GM23338 (cell line): ENCODE data around the gene UIMC1. TPM values are rescaled to one million over a fixed set of nuclear protein-coding genes. Genes with fewer than 3 reads are reported as not detected.

Experiments used
- ATAC-seq: fragments of 200-7000 bp; cut with Tn5 transposase; 3 replicates; pipeline ENCODE4 v1.9.1; 2020
- DNase-seq: peaks from one replicate; pipeline ENCODE4 v3.0.0-alpha.2; 2015; ENCODE audit warnings: low spot score
- H2AFZ ChIP-seq: fragments of 200-600 bp; sonication (generic); 2 replicates; pipeline ENCODE4 v1.8.0; 2016; ENCODE audit warnings: antibody characterized with exemption, mild to moderate bottlenecking, moderate library complexity
- H3F3A ChIP-seq: fragments of 200-600 bp; sonication (generic); replicated peaks from 2 replicates; pipeline ENCODE4 v1.8.0; 2017; ENCODE audit warnings: antibody characterized with exemption, mixed run types, low read depth
- H3K27ac ChIP-seq: fragments of 200-600 bp; sonication (generic); 2 replicates; pipeline ENCODE4 v1.6.1; 2016; ENCODE audit warnings: low read depth
- H3K27me3 ChIP-seq: fragments of 200-600 bp; sonication (generic); 2 replicates; pipeline ENCODE4 v1.8.0; 2016; ENCODE audit warnings: mild to moderate bottlenecking, mixed run types, moderate library complexity; ENCODE audit not compliant: insufficient read depth
- H3K36me3 ChIP-seq: fragments of 200-600 bp; sonication (generic); 2 replicates; pipeline ENCODE4 v1.8.0; 2016; ENCODE audit warnings: mild to moderate bottlenecking; ENCODE audit not compliant: insufficient read depth
- H3K4me1 ChIP-seq: fragments of 200-600 bp; sonication (generic); 2 replicates; pipeline ENCODE4 v1.8.0; 2016; ENCODE audit warnings: mild to moderate bottlenecking, moderate library complexity; ENCODE audit not compliant: insufficient read depth
- H3K4me2 ChIP-seq: fragments of 200-600 bp; sonication (generic); 2 replicates; pipeline ENCODE4 v1.7.1; 2017; ENCODE audit warnings: mixed run types
- H3K4me3 ChIP-seq: fragments of 200-600 bp; sonication (generic); 2 replicates; pipeline ENCODE4 v1.6.1; 2016; ENCODE audit warnings: mixed run types
- H3K79me2 ChIP-seq: fragments of 200-600 bp; sonication (generic); replicated peaks from 2 replicates; pipeline ENCODE4 v1.8.0; 2017; ENCODE audit warnings: mild to moderate bottlenecking; ENCODE audit not compliant: insufficient read depth
- H3K9me2 ChIP-seq: fragments of 200-600 bp; sonication (generic); 2 replicates; pipeline ENCODE4 v1.8.0; 2017; ENCODE audit not compliant: insufficient read depth
- H4K20me1 ChIP-seq: fragments of 200-600 bp; sonication (generic); replicated peaks from 2 replicates; pipeline ENCODE4 v1.8.0; 2017; ENCODE audit warnings: mild to moderate bottlenecking; ENCODE audit not compliant: insufficient read depth
- H3K27ac Mint-ChIP-seq: 2 replicates; pipeline ENCODE4 v1.8.0; 2020; ENCODE audit warnings: inconsistent platforms, mild to moderate bottlenecking, moderate library complexity, mixed read lengths
- H3K27me3 Mint-ChIP-seq: 3 replicates; pipeline ENCODE4 v1.8.0; 2022; ENCODE audit warnings: low read depth, mild to moderate bottlenecking, moderate library complexity, mixed read lengths, inconsistent platforms; ENCODE audit not compliant: insufficient read depth, poor library complexity
- H3K36me3 Mint-ChIP-seq: 3 replicates; pipeline ENCODE4 v1.8.0; 2021; ENCODE audit warnings: low read depth, mild to moderate bottlenecking, inconsistent platforms, moderate library complexity, mixed read lengths
- H3K4me1 Mint-ChIP-seq: 3 replicates; pipeline ENCODE4 v1.8.0; 2020; ENCODE audit warnings: mild to moderate bottlenecking, inconsistent platforms, mixed read lengths
- H3K4me3 Mint-ChIP-seq: 3 replicates; pipeline ENCODE4 v1.8.0; 2021; ENCODE audit warnings: moderate library complexity, mild to moderate bottlenecking, inconsistent platforms, mixed read lengths
- H3K9me3 Mint-ChIP-seq: 3 replicates; pipeline ENCODE4 v1.8.0; 2020; ENCODE audit warnings: moderate library complexity, mild to moderate bottlenecking, inconsistent platforms, mixed read lengths
- CREB1 ChIP-seq: fragments of 250-450 bp; sonication (Bioruptor Pico); IDR thresholded peaks from 2 replicates; pipeline ENCODE4 v1.5.0; 2020; ENCODE audit warnings: low read depth, mild to moderate bottlenecking, moderate library complexity
- CTCF ChIP-seq, 2 experiments: fragments of 200-600 bp in 1 of 2; sonication (generic) in 1 of 2; conservative IDR thresholded peaks; 2 replicates each; pipeline versions ENCODE4 v1.5.1 to v1.6.1; 2016 to 2017; ENCODE audit warnings: antibody characterized with exemption in 2 of 2, low read depth in 2 of 2, mild to moderate bottlenecking in 2 of 2, moderate library complexity in 1 of 2
- ETS1 ChIP-seq: IDR thresholded peaks from 2 replicates; pipeline ENCODE4 v1.6.1; 2016; ENCODE audit warnings: antibody characterized with exemption
- EZH2 ChIP-seq: fragments of 200-600 bp; sonication (generic); IDR thresholded peaks from one replicate; pipeline ENCODE4 v1.8.0; 2017; ENCODE audit warnings: antibody characterized with exemption, mild to moderate bottlenecking, low read depth; ENCODE audit not compliant: unreplicated experiment
- EZH2phosphoT487 ChIP-seq: fragments of 200-600 bp; sonication (generic); IDR thresholded peaks from one replicate; pipeline ENCODE4 v1.8.1; 2018; ENCODE audit warnings: antibody characterized with exemption; ENCODE audit not compliant: unreplicated experiment
- JUNB ChIP-seq: IDR thresholded peaks from one replicate; pipeline ENCODE4 v1.6.1; 2016; ENCODE audit warnings: antibody characterized with exemption; ENCODE audit not compliant: unreplicated experiment
- NANOG ChIP-seq: IDR thresholded peaks from 2 replicates; pipeline ENCODE4 v1.6.1; 2016; ENCODE audit warnings: antibody characterized with exemption, borderline replicate concordance
- POLR2AphosphoS5 ChIP-seq: IDR thresholded peaks from 2 replicates; pipeline ENCODE4 v1.6.1; 2016; ENCODE audit warnings: antibody characterized with exemption, low read depth
- REST ChIP-seq: IDR thresholded peaks from one replicate; pipeline ENCODE4 v1.6.1; 2018; ENCODE audit warnings: antibody characterized with exemption; ENCODE audit not compliant: unreplicated experiment
- STAT1 ChIP-seq: IDR thresholded peaks from one replicate; pipeline ENCODE4 v1.6.1; 2016; ENCODE audit warnings: antibody characterized with exemption; ENCODE audit not compliant: unreplicated experiment
- ZNF114 ChIP-seq: fragments of 250-450 bp; sonication (Bioruptor Pico); IDR thresholded peaks from 2 replicates; pipeline ENCODE4 v1.5.0; 2020; ENCODE audit warnings: mild to moderate bottlenecking, moderate library complexity
- ZNF331 ChIP-seq: fragments of 250-450 bp; sonication (Bioruptor Pico); IDR thresholded peaks from 2 replicates; pipeline ENCODE4 v1.5.0; 2020; ENCODE audit warnings: low read depth, mild to moderate bottlenecking, moderate library complexity
- ZNF462 ChIP-seq: fragments of 250-450 bp; sonication (Bioruptor Pico); IDR thresholded peaks from 2 replicates; pipeline ENCODE4 v1.5.0; 2020; ENCODE audit warnings: mild to moderate bottlenecking, moderate library complexity
- polyA plus RNA-seq: library from polyadenylated mRNA; unstranded; fragments of >200 nt; fragmentation: Nextera tagmentation; extraction: Ambion mirVana; gene quantifications from 2 replicates; pipeline ENCODE4 v1.2.1, GENCODE V29; 2016
- total RNA-seq: library from RNA; depleted of rRNA; stranded (reverse); fragments of >200 nt; shearing (Covaris generic); gene quantifications from 2 replicates; pipeline ENCODE4 v1.2.3, GENCODE V29; 2014

Gene UIMC1
- total and polyA plus RNA-seq, 2 experiments from 2014 or later: 36.4 to 40.1 TPM

GRCh38 chr5:176948458-176948857 lies 58.1 kb downstream of the UIMC1 start:
- peaks cover 18% of the 10 kb centered on the region; the same call in 1 of the 2 replicates for H3K36me3 ChIP-seq
- Mint-ChIP-seq H3K9me3 (no peaks in the 10 kb centered on the region), H3K27me3 (no peaks in the 10 kb centered on the region), H3K36me3 (peaks cover 49% of the 10 kb centered on the region), H3K4me3 (no peak overlapping the region), H3K4me1 (peaks cover 42% of the 10 kb centered on the region), H3K27ac (no peak overlapping the region; the same call in 1 of the 2 replicates)
- no peak overlapping the region for H2AFZ ChIP-seq
- peaks cover 17% of the 10 kb centered on the region; the same call in 1 of the 2 replicates for H3F3A ChIP-seq
- ATAC-seq: no peak
- TF ChIP-seq ZNF462 (CRISPR knock-in tag) (no peak), EZH2 (no peak), EZH2phosphoT487 (no peak), NANOG (no peak), REST (no peak), STAT1 (no peak), CTCF (conservative IDR thresholded peaks at IDR 0.05; ENCODE audit: low read depth in 2 of 2) (no peak), POLR2AphosphoS5 (no peak), ZNF331 (CRISPR knock-in tag) (no peak), CREB1 (CRISPR knock-in tag) (no peak), JUNB (no peak), ETS1 (no peak), ZNF114 (CRISPR knock-in tag) (no peak)
- no peak for DNase-seq
- no peaks in the 10 kb centered on the region for H3K79me2 ChIP-seq
- H3K4me2 ChIP-seq: 0 out of 2 replicates have a peak overlapping the region, but pooled peaks have one; percentile 30
- H3K27ac ChIP-seq: no peak overlapping the region
- no peak overlapping the region for H3K4me3 ChIP-seq
- H3K27me3 ChIP-seq: no peaks in the 10 kb centered on the region
- H4K20me1 ChIP-seq: 0 out of 2 replicates have a peak, but pooled peaks cover 6% of the 10 kb centered on the region
- no peaks in the 10 kb centered on the region for H3K9me2 ChIP-seq
- H3K4me1 ChIP-seq: peaks cover 39% of the 10 kb centered on the region
